Epithelial cell of proximal tubule (primary cell): Measurements from ENCODE around the gene TBX15. TPM values are rescaled to one million over a fixed set of nuclear protein-coding genes. Genes with fewer than 3 reads are reported as not detected.
A peak's percentile ranks its signal among the peaks of the same experiment; 100 is the strongest.

Experiments used
- DNase-seq: peaks from one replicate; pipeline ENCODE4 v3.0.0-alpha.2; 2011; ENCODE audit warnings: low read depth
- H3K4me3 ChIP-seq: 2 replicates; pipeline ENCODE4 v1.5.1; 2011; ENCODE audit warnings: low read depth, mild to moderate bottlenecking, low read length
- CTCF ChIP-seq: conservative IDR thresholded peaks from 2 replicates; pipeline ENCODE4 v1.5.1; 2012; ENCODE audit warnings: low read depth, mild to moderate bottlenecking, low read length
- total RNA-seq: library from RNA; depleted of rRNA; stranded (reverse); fragments of >200 nt; gene quantifications from 2 replicates; pipeline ENCODE4 v1.2.3, GENCODE V29; 2015

The TBX15 gene
- total RNA-seq, 1 donor from 2014 or later, result not detected

DNA sequence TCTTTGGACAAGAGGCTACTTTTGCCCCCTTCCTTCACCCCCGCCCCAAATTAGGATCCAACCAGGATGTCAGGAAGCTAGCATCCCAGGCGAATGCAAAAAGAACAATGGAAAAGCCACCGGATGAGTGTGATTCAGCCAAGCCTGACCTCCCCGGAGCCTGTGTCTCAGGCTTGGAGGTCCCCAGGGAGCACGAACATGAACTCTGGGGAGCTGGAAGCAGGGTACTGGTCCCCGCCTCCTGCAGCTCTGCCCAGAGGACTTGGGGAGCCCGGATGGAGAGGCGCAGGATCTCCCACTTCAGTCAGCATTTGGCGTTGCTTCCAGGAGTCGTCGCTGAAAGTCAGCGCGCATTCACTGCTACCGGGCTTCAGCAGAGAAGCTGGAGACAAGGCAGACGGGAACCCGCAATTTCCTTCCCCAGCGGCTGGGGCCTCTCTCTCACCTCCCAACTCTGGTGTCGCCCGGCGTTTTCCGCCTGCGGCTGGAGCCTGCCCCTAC is 1.8 kb upstream of the TBX15 start:
- DNase-seq, result no peak
- TF ChIP-seq CTCF, result no peak
- H3K4me3 ChIP-seq, result no peak overlapping the region

DNA sequence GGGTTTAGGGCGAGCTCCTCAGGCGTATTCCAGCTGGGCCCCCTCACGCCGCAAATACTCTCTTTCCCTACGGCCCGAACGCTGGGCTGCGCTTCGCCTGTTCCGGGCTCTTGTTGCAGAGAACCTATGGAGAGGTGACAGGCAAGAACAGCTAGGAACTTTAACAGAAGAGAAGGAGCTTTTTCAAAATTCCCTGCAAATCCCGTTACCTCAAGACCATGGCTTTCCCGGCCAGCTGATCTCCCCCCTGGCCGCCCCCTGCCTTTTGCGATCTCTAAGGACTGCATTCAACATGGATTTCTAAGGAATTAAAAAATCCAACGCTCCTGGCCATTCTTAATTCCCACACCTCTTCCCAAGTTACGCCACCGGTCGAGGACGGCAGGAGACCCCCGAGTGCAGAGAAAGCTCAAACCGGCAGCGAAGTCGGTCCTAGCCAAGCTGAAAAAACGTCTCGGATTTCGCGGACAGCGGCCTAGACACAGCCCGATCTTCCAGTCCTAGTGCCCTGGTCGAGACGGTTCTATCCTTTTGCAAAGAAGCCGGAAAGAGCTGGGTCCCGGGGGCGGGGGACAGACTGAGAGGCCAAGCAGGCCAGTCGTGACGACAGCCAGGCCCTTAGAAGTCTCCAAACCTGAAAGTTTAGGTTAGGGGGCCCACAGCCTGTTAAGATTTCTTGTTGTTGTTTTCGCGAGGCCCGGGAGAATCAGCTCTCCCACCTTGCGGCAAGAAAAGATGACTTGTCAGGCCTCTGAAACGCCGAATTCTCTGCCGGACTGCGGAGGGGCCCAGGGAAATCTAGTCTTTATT is 1.1 kb upstream of the TBX15 start:
- H3K4me3 ChIP-seq, result no peak overlapping the region
- TF ChIP-seq CTCF, result no peak
- DNase-seq, result no peak

- peak overlapping the region; percentile 50 for H3K4me3 ChIP-seq
- no peak for DNase-seq
- no peak for TF ChIP-seq CTCF
These were observed 516 bp downstream of the TBX15 start for GRCh38 chr1:118987468-118988185.

DNA sequence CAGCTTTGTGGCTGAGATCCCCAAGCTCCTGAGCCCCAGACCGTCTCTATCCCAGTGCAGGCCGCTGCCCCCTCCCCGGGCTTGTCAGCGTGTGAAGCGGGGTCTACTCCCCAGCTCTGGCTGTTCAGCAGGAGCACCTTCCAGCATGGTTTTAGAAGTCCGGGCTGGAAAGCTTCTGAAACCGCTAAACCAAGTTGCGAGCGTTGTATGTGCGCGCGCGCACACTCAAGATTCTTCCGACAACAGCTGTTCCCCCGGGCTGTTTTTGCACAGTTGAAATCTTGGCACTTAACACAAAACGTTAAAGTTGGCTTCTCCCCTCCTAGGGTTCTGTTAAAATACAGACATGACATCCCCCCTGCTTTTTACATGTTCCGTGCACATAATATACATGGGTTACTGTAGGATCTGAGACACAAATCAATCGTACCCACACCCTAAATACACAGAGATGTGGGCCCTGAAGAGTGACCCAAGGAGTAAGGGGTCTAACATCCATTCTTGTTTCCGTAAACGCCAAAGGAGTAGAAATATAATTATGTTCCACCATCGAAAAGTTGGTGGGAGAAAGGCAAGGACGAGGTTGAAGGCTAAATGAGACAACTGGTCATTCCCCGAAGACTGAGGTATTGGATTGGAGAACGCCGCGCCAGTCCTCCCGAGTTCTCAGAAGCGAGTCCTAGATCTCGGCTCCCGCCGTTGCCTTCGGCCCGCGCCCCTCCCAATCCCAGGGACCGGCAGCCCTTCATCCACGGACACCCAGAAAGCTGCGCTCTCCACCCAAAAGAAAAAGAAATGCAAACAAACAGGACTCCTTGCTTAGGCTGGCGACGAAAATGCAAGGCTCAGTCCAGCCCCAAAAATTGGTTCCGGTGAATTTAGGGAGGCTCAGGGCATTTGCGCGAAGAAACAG is 1.3 kb downstream of the TBX15 start:
- no peak for TF ChIP-seq CTCF
- H3K4me3 ChIP-seq, result peak overlapping the region; percentile 50
- DNase-seq, result no peak

- no peak for DNase-seq
- peak overlapping the region; percentile 50 for H3K4me3 ChIP-seq
- TF ChIP-seq CTCF, result no peak
These were observed 2.2 kb downstream of the TBX15 start for GRCh38 chr1:118985640-118986554.
